Measurements from ENCODE around the gene SLC8B1. TPM values are rescaled to one million over a fixed set of nuclear protein-coding genes. Genes with fewer than 3 reads are reported as not detected.

SLC8B1 gene
- total and polyA plus RNA-seq, 9 donors, result 36.9 to 117 (median 76.2) TPM

DNA sequence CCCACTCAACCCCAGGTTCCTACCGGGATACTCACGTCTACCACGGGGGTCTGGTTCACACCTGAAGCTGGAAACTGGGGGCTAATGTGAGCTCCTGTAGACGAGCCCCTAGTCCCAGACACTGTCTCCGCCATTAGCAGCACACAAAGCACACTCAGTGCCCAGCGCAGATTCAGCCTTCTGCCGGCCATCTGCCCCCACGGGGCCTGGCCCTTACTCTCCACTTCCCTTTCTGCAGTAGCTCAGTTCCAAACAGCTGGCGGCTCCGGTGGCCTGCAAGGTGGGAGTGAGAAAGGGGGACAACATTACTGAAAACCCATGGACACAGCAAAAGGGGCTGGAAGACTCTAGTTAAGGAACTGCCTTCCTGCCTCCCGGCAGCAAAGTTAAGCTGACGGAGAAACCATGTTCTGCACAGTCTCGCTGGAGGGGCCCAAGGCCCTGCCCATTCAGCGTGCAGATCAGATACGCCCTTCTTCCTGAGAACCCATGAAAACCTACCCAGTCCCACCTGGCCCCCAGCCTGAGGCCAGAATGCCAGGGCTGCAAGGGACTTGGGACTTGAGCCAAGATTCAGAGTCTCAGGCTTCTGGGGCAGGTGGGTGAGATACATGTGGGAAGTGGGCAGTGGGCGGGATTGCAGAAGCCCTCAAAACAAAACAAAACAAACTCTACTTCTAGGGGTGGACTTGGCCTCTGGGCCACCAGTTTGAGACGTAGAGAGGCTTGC, 2.1 kb downstream of the SLC8B1 start:
- Histone ChIP-seq H3K36me3 (no peaks in the 10 kb centered on the region), H3K9me3 (no peaks in the 10 kb centered on the region), H3K27me3 (no peaks in the 10 kb centered on the region), H3K27ac (peak overlapping the region in 1 of 2 donors; percentile 50), H3K4me1 (ENCODE audit: insufficient read depth) (peaks cover 5% of the 10 kb centered on the region), H3K4me3 (peak overlapping the region; percentile 56)
- intact Hi-C loops (cut with DNase I), result loop anchor here in 2 of 4 donors (10.0 kb wide), 1 partner anchor 138 kb away; no protein-coding TSS in a partner anchor
- 35 to 60% (median 35%) methylated on average over 17 of the region's 17 CpGs for WGBS, 3 donors
- DNase-seq, result peak in 2 of 5 donors; percentile 44 to 46
- TF ChIP-seq CTCF (IDR thresholded peaks at IDR 0.05), result no peak
- no peak for TF ChIP-seq EP300 (IDR thresholded peaks at IDR 0.05)
- no peak for TF ChIP-seq POLR2A (IDR thresholded peaks at IDR 0.05)

- intact Hi-C loops (cut with DNase I), result loop anchor here in 2 of 4 donors (10.0 kb wide), 1 partner anchor 136 kb away; no protein-coding TSS in a partner anchor
- no peak overlapping the region for H3K27ac ChIP-seq
- no peaks in the 10 kb centered on the region for H3K27me3 ChIP-seq
- no peak overlapping the region for H3K4me3 ChIP-seq
- no peak for DNase-seq
- H3K4me1 ChIP-seq (ENCODE audit: insufficient read depth), result peaks cover 9% of the 10 kb centered on the region
- TF ChIP-seq EP300 (IDR thresholded peaks at IDR 0.05) (no peak), POLR2A (IDR thresholded peaks at IDR 0.05) (no peak), CTCF (IDR thresholded peaks at IDR 0.05) (no peak)
- 89 to 91% (median 90%) methylated on average over 2 of the region's 2 CpGs for WGBS, 3 donors
- H3K36me3 ChIP-seq, result no peaks in the 10 kb centered on the region
- H3K9me3 ChIP-seq, result no peaks in the 10 kb centered on the region
These were observed 4.4 kb downstream of the SLC8B1 start for GRCh38 chr12:113330505-113330904.

GRCh38 chr12:113329791-113330417, 5.0 kb downstream of the SLC8B1 start:
- Histone ChIP-seq H3K4me3 (no peak overlapping the region), H3K36me3 (no peaks in the 10 kb centered on the region), H3K27me3 (no peaks in the 10 kb centered on the region), H3K9me3 (no peaks in the 10 kb centered on the region), H3K4me1 (ENCODE audit: insufficient read depth) (peaks cover 9% of the 10 kb centered on the region), H3K27ac (no peak overlapping the region)
- 86 to 100% (median 94%) methylated on average over 1 of the region's 1 CpG for WGBS, 3 donors
- TF ChIP-seq EP300 (IDR thresholded peaks at IDR 0.05), result no peak
- no peak for TF ChIP-seq CTCF (IDR thresholded peaks at IDR 0.05)
- no peak for TF ChIP-seq POLR2A (IDR thresholded peaks at IDR 0.05)
- DNase-seq, result no peak
- intact Hi-C loops (cut with DNase I), result loop anchor here in 2 of 4 donors (10.0 kb wide), 1 partner anchor 135 kb away; no protein-coding TSS in a partner anchor

DNA sequence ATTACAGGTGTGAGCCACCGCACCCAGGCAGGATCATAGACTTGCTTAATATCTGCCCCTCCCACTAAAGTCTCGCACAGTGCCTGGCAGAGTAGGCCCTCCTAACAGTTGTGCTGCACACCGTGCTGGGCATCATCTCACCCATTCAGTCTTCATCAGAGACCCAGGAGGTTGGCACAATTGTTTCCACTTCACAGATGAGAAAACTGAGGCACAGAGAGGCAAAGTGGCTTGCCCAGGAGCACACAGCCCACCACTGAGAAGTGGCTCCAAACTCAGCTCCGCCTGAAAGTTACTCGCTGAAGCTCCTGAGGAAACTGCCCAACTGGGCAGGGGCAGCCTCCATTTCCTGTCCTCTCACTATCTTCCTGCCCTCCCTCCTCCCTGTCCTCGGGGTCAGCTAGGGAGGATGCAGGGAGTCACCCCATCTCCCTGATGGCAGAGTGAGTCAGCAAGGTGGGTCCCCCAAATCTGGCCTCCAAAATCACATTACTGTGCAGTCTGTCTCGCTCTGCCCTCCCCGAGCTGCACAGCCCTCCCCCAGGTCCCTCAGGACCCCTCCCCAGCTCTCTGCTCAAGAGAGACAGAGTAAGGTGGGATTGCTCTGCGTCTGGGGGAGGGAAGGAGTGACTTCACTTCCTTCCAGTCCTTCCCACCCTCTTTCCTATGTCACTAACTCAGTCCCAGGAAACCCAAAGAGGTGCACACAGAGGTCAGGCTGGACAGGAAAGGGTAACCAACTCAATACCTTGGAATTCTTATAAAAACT, 5.7 kb downstream of the SLC8B1 start:
- Histone ChIP-seq H3K36me3 (no peaks in the 10 kb centered on the region), H3K27ac (peak overlapping the region in 1 of 2 donors; percentile 10), H3K4me3 (no peak overlapping the region), H3K4me1 (ENCODE audit: insufficient read depth) (peaks cover 9% of the 10 kb centered on the region), H3K9me3 (no peaks in the 10 kb centered on the region), H3K27me3 (no peaks in the 10 kb centered on the region)
- no peak for TF ChIP-seq POLR2A (IDR thresholded peaks at IDR 0.05)
- no peak for TF ChIP-seq EP300 (IDR thresholded peaks at IDR 0.05)
- no peak for TF ChIP-seq CTCF (IDR thresholded peaks at IDR 0.05)
- no peak for DNase-seq
- WGBS, 3 donors, result 82 to 86% (median 85%) methylated on average over 9 of the region's 9 CpGs
- intact Hi-C loops (cut with DNase I), result no loop called here
